Prostate gland (tissue), 2 donors: ENCODE measurements around the gene SFXN2.
A peak's percentile ranks its signal among the peaks of the same experiment; 100 is the strongest.

Experiments
- CTCF ChIP-seq, 4 experiments: fragments of 200-600 bp in 2 of 4; fragments of 450-650 bp in 2 of 4; sonication (generic) in 2 of 4; IDR thresholded peaks; 1 replicate in 3 of 4; 2 replicates in 1 of 4; pipeline ENCODE4 v1.5.1; 2016 to 2019; ENCODE audit warnings: antibody characterized with exemption in 4 of 4, mild to moderate bottlenecking in 2 of 4, moderate library complexity in 2 of 4
- POLR2A ChIP-seq: fragments of 450-650 bp; IDR thresholded peaks from one replicate; pipeline ENCODE4 v1.6.1; 2016; ENCODE audit warnings: antibody characterized with exemption, mild to moderate bottlenecking
- POLR2AphosphoS5 ChIP-seq: sonication (generic); formaldehyde crosslinking; IDR thresholded peaks from one replicate; pipeline ENCODE4 v1.6.1; 2017; ENCODE audit warnings: antibody characterized with exemption

GRCh38 chr10:102752934-102753664 lies 38.7 kb downstream of the SFXN2 start:
- TF ChIP-seq CTCF (IDR thresholded peaks at IDR 0.05): peak; percentile 17 to 67 (median 52)
- TF ChIP-seq POLR2AphosphoS5: peak; percentile 35
- TF ChIP-seq POLR2A: no peak
